GM18502 (cell line): ENCODE data around the gene ZFP1.
"Not testable (repeated sequence)": the region's sequence is repeated elsewhere in the genome, so short reads cannot be mapped to it uniquely, and the experiment has no call there.

Experiments
- ATAC-seq: cut with Tn5 transposase; IDR thresholded peaks from one replicate; pipeline ENCODE4 v1.9.1; 2021; ENCODE audit warnings: mild to moderate bottlenecking; ENCODE audit not compliant: unreplicated experiment, poor library complexity

ZFP1 gene

DNA sequence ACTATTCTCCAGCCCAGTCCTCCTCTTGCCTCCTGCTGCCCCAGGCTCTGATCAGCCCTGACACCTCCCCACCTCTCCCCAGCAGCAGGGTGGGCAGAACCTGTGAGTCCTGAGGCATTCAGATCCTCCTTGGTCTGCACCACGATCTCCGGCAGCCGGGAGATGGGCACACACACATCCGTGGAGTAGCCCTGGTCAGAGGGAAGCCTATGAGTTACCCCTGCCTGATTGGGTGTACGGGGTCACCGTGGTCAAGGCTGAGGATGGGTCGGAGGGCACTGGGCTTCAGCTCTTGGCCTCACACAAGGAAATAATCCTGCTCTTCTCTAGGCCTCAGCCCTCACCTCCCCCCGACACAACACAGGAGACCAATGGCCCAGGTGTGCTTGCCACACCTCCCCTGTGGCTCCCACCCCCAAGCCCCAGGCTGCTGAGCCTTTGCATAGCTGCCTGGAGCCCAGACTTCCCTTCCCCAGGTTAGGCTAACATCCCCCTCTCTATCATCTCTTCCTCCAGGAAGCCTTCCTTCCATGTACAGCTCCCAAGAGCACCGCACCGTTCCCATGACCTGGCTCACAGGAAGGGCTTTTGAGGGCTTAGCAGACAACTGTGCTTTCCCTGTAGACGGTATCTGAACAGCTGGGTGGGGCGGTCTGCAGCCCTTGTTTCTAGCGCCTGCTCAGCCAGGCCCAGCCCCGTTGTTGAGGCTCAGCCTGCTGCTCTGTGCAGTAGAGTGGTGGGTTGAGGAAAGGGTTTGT, 35.4 kb upstream of the ZFP1 start:
- ATAC-seq: no peak

DNA sequence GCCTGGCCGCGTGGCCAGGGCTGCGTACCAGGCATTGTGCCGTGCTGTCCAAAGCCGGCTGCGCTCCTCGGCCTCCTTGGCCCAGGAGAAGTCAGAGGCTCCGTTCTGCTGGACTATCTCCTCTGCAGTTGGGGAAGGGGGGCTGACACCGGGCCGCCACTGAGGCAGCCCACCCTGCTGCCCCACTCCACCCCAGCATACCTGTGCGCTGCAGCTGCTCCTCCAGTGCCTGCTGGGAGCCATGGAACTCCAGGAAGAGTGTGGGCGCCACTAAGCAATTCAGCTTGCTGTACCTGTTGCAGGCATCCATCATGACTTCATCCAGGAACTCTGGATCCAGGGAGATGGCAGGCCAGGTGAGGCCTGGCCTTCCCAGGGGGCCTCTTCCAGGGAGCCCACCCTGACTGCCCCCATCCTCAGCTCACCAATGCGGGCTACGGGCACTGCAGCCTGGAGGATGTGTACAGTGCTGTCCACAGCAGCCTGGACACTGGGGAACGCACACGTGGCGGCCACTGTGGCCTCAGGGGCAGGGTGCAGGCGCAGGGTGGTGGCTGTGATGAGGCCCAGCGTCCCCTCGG, 34.7 kb upstream of the ZFP1 start:
- no peak for ATAC-seq

DNA sequence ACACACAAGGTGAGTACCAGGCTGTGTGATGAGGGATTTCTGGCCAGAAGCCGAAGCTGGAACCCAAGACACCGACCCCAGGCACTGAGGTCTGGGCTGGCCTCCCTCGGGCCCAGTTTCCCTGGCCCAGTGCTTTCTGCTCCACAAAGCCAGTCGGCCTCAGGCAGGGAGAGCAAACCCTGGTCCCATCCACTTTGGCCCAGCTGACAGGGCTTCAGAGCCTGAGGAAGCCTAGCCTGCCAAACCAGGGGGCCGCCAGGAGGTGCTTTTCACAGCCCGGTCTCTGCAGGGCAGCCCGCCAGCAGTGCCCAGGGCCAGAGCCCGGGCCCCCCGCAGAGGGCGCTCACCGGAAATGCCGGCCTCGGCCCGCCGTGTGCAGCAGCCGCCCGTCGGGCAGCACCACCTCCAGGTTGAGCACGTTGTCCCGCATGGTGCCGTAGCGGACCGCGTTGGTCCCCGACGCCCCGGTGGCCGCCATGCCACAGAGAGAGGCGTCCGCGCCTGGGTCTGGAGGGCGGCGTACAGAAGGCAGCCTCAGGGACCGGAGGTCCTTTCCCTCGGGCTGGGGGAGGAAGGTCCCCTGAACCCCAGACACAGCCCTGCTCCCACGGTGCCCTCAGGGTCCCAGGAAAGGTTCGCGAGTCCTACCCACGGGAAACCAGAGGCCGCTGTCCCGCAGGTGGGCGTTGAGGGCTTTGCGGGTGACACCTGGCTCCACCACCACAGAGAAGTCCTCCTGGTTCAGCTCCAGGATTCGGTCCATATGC, 34.0 kb upstream of the ZFP1 start:
- ATAC-seq: no peak

DNA sequence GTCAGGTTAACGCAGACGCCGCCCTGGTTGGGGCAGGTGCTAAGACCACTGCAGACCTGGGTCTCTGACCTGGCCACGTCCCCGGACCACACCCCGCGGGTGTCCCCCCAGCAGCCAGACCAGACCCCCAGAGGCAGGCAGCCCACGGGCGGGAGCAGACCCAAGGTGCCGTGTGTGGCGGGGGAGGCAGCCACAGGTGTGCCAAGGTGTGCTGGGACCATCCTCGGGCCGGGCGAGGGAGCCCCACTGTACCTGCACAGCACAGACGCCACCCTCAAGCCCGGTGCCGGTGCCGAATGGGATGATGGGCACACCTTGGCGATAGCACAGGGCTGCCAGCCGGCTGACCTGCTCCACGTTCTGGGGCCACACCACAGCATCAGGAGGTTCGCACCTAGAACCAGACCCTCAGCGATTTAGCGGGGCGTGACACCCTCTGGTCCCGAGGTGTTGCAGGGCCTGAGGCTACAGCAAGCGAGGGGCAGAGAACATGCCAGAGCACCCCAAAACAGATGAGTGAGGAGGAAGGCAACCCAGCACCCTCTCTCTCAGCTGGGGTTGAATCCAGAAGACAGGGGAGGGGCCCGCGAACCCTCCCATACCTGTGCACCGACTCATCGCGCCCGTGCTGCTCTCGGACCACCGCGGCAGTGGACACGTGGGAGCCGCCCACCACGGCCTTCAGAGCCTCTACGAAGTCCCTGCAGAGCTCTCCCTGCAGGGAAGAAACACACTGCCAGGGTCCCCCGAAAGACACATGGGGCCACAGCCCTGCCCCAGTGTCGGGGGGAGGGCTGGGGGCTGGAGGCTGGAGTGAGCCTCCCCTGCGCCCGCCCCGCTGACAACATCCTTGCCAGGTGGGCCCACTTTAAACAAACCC, 33.1 kb upstream of the ZFP1 start:
- ATAC-seq: no peak

DNA sequence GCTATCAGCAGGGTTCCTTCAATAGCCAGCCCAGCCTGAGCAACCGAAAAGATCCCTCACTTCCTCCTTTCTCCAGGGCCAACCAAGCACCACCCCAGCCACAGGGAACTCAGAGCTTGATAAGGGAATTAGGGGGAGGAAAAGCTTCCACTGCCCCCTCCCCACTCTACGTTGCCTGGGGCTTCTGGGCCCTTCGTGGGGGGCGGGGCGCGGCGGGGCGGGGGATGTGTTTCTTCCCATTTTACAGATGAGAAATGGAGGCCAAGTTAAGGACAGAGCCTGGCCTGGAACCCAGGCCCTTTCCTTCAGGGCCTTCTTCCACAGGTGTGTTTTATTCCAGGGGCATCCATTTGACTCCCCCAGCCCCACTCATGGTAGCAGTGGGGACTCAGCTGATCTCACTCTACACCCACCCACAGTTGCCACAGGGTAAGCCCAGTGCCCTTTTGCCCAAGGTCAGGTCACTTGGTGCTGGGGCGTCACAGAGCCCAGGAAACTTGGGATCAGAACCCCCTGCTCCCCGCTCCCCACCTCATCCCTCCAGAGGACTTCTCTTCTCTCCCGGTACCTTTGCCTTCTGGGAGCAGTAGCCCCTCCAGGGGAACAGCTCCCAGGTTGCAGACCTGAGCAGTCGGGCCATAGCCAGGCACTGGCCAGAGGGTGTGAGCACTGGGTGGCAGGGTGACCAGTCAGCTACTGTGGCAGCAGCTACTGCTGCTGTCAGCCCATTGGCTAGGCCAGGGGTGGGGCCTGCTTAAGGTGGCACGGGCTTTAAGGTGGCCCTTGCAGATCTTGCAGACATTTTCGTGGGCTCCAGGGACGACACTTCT, 32.0 kb upstream of the ZFP1 start, which contains the start of gene LDHD:
TSS of gene LDHD (minus strand) at position 700 of the 830 bp plus-strand sequence. CDS start at position 640, 60 bp downstream.
- ATAC-seq: no peak

DNA sequence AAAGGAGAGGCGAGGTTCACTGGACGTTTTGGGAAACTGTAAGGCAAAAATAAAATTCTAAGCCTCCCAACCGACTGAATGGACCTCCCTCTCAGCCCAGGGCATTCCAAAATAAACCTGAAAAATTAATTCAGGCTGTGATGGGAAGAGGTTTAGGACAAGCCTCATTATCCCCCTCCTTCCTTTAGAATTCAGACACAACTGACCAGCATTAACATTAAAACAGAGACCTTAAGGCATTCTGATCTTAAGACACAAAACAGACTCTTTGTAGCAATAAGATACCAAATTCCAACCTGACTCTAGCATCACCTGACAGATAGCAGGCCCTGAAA, 31.4 kb upstream of the ZFP1 start:
- no peak for ATAC-seq

DNA sequence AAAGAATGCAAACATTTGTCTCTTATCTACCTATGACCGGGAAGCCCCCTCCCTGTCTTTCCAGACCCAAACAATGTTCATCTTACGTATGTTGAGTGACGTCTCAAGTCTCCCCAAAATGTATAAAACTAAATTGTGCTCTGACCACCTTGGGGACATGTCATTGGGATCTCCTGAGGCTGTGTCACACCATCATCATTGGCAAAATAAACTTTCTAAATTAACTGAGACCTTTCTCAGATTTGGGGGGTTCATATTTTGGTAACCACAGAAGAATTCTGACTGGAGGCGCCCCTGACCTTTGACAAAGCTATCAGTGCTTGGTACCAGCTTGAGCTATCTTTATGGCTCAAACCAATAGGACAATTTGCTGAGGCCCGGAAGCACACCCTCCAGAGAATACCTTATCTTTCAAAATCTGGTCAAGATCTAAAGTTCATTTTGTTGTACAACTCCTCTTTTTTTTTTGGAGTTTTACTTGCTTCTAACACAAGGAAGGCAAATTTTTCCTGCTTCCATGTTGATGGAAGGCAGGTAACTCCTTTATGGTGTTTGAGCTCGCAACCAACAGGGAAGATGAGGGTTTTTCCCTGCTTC, 29.3 kb upstream of the ZFP1 start:
- no peak for ATAC-seq

DNA sequence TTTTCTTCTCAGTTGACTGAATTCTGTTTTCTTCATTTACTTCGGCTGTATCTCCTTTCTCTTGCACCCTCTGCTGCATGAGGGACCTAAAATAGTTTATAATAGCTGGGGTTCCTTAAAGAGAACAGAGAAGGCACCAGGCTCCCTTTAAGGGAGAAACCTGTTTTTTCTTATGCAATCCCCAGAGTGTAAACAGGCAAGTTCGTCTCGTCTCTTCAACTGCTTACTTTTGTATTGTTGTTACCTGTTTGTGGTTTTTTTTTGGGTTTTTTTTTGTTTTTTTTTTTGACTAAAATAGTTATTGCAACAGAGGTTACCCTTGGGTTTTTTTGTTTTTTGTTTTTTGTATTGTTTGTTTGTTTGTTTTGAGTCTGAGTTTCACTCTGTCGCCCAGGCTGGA, 28.1 kb upstream of the ZFP1 start:
- ATAC-seq: no peak

DNA sequence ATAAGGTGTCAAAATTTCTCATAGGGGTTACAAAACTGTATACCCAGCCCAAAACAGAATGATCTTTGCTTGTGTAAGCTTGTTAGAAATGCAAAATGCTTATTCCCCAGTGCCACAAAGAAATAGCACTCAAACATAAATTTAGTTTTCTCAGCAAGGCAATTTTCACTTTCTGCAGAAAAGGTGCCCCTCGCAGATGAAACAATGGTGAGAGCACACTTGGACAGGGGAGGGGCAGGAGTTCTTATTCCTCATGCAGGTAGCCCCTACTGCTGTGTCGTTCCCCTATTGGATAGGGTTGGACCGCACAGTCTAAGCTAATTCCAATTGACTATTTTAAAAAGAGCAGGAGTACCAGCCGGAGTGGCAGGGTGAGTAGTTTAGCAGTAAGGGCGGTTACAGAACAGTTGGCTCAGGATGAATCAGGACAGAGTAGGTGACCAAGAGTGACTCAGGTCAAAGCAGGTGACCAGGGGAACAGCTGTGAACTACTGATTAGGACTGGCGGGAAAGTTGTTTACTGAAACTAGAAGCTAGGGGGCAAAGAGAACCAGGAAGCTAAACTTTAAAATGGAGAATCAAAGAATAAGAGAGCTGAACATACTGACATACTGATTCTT, 26.3 kb upstream of the ZFP1 start:
- no peak for ATAC-seq

DNA sequence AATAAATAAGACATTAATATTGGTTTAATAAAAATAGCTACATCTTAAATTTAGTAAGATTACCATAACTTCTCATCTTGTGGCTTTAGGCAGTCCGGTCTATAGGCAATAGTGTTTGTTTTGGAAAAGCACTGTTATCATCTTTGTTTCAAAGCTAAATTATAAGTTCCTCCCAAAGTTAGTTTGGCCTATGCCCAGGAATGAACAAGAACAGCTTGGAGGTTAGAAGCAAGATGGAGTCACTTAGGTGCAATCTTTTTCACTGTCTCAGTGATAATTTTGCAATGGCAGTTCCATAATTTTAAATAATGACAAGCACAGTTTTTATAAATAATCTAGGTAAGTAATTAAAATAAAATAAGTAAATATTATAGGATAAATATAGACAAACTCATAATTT, 25.7 kb upstream of the ZFP1 start:
- no peak for ATAC-seq

DNA sequence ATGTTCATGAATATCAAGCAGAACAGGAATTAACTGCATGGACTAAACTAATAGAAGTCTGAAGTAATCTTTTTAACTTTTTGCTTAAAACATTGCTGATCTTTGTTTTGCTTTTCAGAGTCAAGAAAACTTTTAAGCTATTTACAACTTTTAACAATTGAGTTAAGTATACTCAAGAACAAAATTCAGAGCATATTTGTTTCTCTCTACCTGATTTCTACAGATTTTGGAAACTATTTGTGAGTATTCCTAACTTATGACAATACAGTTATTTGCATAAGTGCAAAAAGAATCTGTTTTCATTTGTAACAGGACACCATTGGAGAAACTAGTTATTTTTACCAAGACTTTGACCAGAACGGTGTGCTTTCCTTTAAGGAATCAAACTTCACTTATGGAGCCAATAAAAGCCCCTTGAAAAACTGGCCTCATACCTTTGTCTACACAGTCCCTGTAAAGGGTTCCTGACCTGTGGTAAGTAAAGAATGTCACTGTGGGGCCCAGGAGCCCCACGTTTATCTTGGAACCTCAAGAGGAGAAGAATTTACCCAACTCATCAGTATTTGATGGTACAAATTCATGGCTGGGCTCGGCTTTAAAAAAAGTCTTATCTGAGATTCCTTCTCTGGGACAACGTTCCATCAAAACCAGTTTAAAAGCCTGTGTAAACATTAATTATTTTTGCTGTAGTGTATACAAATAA, 20.5 kb upstream of the ZFP1 start:
- ATAC-seq: no peak

DNA sequence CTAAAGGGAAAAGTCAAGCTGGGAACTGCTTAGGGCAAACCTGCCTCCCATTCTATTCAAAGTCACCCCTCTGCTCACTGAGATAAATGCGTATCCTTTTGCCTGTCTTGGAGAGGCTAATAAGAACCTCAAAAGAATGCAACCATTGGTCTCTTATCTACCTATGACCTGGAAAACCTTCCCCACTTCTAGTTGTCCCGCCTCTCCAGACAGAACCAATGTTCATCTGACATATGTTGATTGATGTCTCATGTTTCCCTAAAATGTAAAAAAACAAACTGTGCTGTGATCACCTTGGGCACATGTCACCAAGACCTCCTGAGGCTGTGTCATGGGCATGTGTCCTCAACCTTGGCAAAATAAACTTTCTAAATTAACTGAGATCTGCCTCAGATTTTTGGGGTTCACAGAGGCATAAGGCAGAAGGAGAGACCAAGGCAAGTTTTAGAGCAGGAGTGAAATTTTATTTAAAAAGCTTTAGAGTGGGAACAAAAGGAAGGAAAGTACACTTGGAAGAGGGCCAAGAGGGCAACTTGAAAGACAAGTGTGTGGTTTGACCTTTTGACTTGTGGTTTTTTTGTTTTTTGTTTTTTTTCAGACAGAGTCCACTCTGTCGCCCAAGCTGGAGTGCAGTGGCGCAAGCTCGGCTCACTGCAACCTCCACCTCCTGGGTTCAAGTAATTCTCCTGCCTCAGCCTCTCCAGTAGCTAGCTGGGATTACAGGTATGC, 18.7 kb upstream of the ZFP1 start:
- not testable (repeated sequence) for ATAC-seq

DNA sequence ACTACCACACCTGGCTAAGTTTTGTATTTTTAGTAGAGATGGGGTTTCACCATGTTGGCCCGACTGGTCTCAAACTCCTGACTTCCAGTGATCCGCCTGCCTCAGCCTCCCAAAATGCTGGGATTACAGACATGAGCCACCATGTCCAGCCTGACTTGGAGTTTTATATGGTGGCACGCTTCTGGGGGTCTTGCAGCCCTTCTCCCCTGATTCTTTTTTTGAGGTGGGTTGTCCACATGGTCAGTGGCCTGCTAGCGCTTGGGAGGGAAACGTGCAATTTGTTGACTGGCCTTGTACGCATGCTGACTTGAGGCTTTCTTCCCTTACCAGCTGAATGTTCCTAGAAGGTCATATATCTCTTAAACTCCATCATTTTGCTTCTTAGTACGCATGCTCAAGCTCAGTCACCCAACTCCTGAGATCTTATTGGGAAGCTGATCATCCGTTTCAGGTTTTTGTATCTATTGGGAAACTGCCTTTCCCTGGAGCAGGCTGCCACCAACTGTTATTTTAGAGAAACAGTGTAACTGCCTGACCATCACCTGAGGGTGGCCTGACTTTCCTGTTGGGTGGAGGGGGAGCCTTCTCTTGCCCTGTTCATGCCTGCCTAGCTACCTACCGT, 18.1 kb upstream of the ZFP1 start:
- no peak for ATAC-seq

DNA sequence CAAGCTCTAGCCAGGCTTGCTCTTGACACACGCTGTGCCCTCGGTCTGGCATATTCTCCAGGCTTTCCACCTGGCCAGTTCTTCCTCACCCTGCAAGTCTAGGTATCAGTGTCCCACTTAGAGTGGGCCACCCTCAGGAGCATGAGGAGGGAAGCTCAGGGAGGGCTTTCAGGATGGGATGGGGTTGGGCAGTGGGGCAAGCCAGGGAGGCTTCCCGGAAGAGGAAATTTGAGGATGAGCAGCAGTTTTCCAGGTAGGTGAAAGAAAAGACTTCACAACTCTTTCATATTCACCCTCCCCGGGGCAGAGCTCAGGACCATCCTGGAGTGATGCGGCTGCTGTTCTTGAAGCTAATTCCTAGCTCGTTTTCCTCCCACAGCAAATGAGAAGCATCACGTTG, 17.2 kb upstream of the ZFP1 start:
- no peak for ATAC-seq

DNA sequence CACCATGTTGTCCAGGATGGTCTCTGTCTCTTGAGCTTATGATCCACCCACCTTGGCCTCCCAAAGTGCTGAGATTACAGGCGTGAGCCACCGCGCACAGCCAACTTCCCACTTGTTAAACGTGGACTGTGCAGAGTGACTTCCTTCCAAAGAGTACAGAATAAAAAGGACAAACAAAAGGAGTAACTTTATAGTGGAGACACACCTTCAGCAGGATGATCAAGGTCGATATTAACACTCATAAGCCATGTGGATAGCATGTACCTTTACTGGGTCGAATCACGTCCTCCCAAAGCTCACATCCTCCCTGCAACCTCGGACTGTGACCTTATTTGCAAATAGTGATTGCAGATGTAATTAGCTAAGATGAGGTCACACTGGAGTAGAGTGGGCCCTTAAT, 10.1 kb upstream of the ZFP1 start:
- no peak for ATAC-seq

DNA sequence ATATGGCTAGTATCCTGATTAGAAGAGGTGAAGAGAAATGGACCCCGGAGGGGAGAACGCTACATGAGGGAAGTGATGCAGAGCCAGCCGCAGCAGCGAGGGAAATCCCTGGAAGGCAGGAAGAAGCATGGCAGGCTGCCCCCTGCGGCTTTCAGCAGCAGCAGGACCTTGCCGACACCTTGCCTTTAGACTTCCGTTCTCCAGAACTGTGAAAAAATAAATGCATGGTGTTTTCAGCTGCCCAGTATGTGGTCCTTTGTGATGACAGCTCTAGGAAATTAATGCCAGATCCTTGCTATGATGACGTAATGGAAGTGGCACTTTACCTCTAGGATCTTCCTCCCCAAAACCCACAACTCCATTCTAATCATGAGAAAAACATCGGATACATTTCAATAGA, 9.7 kb upstream of the ZFP1 start:
- ATAC-seq: no peak

DNA sequence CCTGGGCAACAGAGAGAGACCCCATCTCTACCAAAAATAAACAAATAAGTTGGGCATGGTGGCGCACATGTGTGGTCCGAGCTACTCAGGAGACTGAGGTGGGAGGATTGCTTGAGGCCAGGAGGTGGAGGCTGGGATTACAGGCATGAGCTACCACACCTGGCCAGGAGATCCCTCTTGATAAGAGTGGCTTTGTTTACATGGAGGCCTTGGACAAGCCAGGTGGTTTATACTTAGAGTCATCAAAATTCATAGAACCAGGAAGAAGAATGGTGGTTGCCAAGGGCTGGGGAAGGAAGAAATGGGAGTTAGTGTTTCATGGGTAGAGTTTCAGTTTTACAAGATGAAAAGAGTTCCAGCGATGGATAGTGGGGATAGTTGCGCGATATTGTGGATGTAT, 8.8 kb upstream of the ZFP1 start:
- no peak for ATAC-seq
